Tibial nerve (tissue), 4 donors: ENCODE results near the gene GATA5. TPM values are rescaled to one million over a fixed set of nuclear protein-coding genes. Genes with fewer than 3 reads are reported as not detected.

Source experiments
- DNase-seq, 2 donors: peaks; one replicate each; pipeline ENCODE4 v3.0.0-alpha.2; 2019; ENCODE audit warnings: low spot score in 2 of 2
- H3K27ac ChIP-seq, 4 donors: fragments of 200-600 bp; sonication (generic) in 3 of 4; one replicate each; pipeline ENCODE4 v1.5.1; 2017 to 2019; ENCODE audit warnings: mild to moderate bottlenecking in 1 of 4
- H3K27me3 ChIP-seq, 2 donors: fragments of 200-600 bp; sonication (generic) in 1 of 2; one replicate each; pipeline versions ENCODE4 v1.5.1 to v1.6.0; 2017 to 2019
- H3K36me3 ChIP-seq, 3 donors: fragments of 200-600 bp; sonication (generic); one replicate each; pipeline ENCODE4 v1.5.1; 2018 to 2019
- H3K4me1 ChIP-seq, 4 donors: fragments of 200-600 bp; sonication (generic) in 3 of 4; one replicate each; pipeline ENCODE4 v1.5.1; 2017 to 2019
- H3K4me3 ChIP-seq, 4 donors: fragments of 200-600 bp; sonication (generic) in 3 of 4; one replicate each; pipeline ENCODE4 v1.5.1; 2017 to 2019; ENCODE audit warnings: mild to moderate bottlenecking in 1 of 4, moderate library complexity in 1 of 4
- H3K9me3 ChIP-seq, 4 donors: fragments of 200-600 bp; sonication (generic) in 3 of 4; one replicate each; pipeline ENCODE4 v1.5.1; 2017 to 2019
- CTCF ChIP-seq, 5 experiments: fragments of 200-600 bp in 3 of 5; fragments of 450-650 bp in 2 of 5; sonication (generic) in 3 of 5; IDR thresholded peaks; one replicate each; pipeline ENCODE4 v1.5.1; 2016 to 2019; ENCODE audit warnings: antibody characterized with exemption in 5 of 5, mild to moderate bottlenecking in 3 of 5, moderate library complexity in 2 of 5
- EP300 ChIP-seq, 2 donors: sonication (generic); formaldehyde crosslinking; IDR thresholded peaks; one replicate each; pipeline ENCODE4 v1.6.1; 2017; ENCODE audit warnings: antibody characterized with exemption in 2 of 2, mild to moderate bottlenecking in 1 of 2
- POLR2A ChIP-seq, 2 donors: fragments of 450-650 bp; IDR thresholded peaks; one replicate each; pipeline ENCODE4 v1.6.1; 2017; ENCODE audit warnings: antibody characterized with exemption in 2 of 2, mild to moderate bottlenecking in 2 of 2, moderate library complexity in 2 of 2
- WGBS, 2 donors: methylation state at CpG; one replicate each; pipeline ENCODE4 v1.1.5; 2018; 5-methylcytosine and 5-hydroxymethylcytosine counted together
- total RNA-seq, 4 donors: library from RNA; depleted of rRNA; stranded (reverse); fragments of >200 nt; gene quantifications; one replicate each; pipeline ENCODE4 v1.1.0, GENCODE V29; 2016

GATA5 gene
- total RNA-seq, 4 donors from 2014 or later = 0.20 TPM; not detected in 3

DNA sequence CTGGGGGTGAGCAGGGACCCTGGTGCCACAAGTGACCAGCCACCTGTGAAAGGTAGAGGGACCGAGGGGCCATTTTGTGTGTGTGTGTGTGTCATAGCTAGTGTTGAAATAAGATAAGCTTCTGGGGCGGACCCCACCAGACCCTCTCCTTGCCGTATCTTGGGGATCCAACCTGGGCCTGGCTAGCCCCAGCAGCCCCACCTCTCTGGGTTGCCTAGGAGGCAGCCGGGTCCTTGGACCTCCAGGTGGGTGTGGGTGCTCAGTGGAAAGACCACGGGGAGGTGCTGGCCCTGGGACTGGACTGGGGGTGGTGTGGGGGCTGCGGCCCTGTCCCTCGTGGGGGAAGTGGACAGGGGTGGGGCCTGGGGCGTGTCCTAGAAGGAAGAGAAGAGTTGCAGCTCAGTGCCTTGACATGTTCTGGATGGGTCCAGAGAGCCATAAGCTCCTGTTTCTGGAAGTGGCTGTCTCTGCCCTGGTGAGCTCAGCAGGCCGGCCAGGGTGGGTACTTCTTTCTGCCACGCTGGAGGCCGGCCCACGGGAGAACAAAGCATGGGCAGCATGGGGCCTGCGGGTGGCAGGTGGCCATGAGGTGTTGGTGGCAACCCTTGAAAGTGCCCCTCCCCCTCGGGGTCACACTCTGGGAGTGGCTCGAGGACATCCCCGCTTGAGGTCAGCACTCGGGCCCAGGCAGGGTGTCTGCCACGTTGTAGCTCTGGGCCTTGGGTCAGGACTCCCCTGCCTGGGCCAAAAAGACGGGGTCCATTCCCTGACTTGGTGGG, 56.9 kb downstream of the GATA5 start:
- TF ChIP-seq CTCF (IDR thresholded peaks at IDR 0.05) = no peak
- Histone ChIP-seq H3K36me3 (no peaks in the 10 kb centered on the region), H3K4me3 (no peak overlapping the region), H3K27me3 (peaks cover 0 to 36% of the 10 kb centered on the region in 2 donors), H3K4me1 (no peaks in the 10 kb centered on the region), H3K27ac (no peak overlapping the region), H3K9me3 (no peaks in the 10 kb centered on the region)
- no peak for DNase-seq
- 76 to 85% methylated on average over 9 to 19 of the region's 19 CpGs for WGBS, 2 donors

- H3K4me1 ChIP-seq = no peaks in the 10 kb centered on the region
- no peak for DNase-seq
- no peaks in the 10 kb centered on the region for H3K9me3 ChIP-seq
- no peak overlapping the region for H3K4me3 ChIP-seq
- peaks cover 0 to 28% of the 10 kb centered on the region in 2 donors for H3K27me3 ChIP-seq
- TF ChIP-seq CTCF (IDR thresholded peaks at IDR 0.05) (no peak), EP300 (IDR thresholded peaks at IDR 0.05) (no peak), POLR2A (IDR thresholded peaks at IDR 0.05) (no peak)
- 69 to 73% methylated on average over 22 to 23 of the region's 25 CpGs for WGBS, 2 donors
- H3K36me3 ChIP-seq = no peaks in the 10 kb centered on the region
- no peak overlapping the region for H3K27ac ChIP-seq
Measured at GRCh38 chr20:62417981-62418708, 57.6 kb downstream of the GATA5 start.

GRCh38 chr20:62416651-62417637, 58.9 kb downstream of the GATA5 start:
- Histone ChIP-seq H3K4me1 (no peaks in the 10 kb centered on the region), H3K36me3 (no peaks in the 10 kb centered on the region), H3K27me3 (peaks cover 0 to 26% of the 10 kb centered on the region in 2 donors), H3K4me3 (no peak overlapping the region), H3K27ac (no peak overlapping the region), H3K9me3 (no peaks in the 10 kb centered on the region)
- DNase-seq = no peak
- TF ChIP-seq POLR2A (IDR thresholded peaks at IDR 0.05) (no peak), EP300 (IDR thresholded peaks at IDR 0.05) (no peak), CTCF (IDR thresholded peaks at IDR 0.05) (no peak)
- 77 to 80% methylated on average over 34 to 43 of the region's 43 CpGs for WGBS, 2 donors

GRCh38 chr20:62415354-62416111, 60.3 kb downstream of the GATA5 start:
- peaks cover 0 to under 1% (median 0%) of the 10 kb centered on the region in 4 donors for H3K4me1 ChIP-seq
- H3K9me3 ChIP-seq = no peaks in the 10 kb centered on the region
- H3K4me3 ChIP-seq = no peak overlapping the region
- H3K27me3 ChIP-seq = peaks cover 0 to 26% of the 10 kb centered on the region in 2 donors
- no peaks in the 10 kb centered on the region for H3K36me3 ChIP-seq
- 74 to 75% methylated on average over 14 to 20 of the region's 24 CpGs for WGBS, 2 donors
- TF ChIP-seq EP300 (IDR thresholded peaks at IDR 0.05) (no peak), POLR2A (IDR thresholded peaks at IDR 0.05) (no peak), CTCF (IDR thresholded peaks at IDR 0.05) (no peak)
- no peak for DNase-seq
- H3K27ac ChIP-seq = no peak overlapping the region
